HepG2 (cell line): ENCODE results near the gene WDR5B. TPM values are rescaled to one million over a fixed set of nuclear protein-coding genes. Genes with fewer than 3 reads are reported as not detected.

Source experiments
- ATRX ChIP-seq: sonication (generic); formaldehyde crosslinking; IDR thresholded peaks from 2 replicates; pipeline ENCODE4 v1.4.0; 2020; ENCODE audit warnings: missing genetic modification reagents, borderline replicate concordance
- ISL2 ChIP-seq: sonication (generic); formaldehyde crosslinking; IDR thresholded peaks from 2 replicates; pipeline ENCODE4 v1.5.0; 2020; ENCODE audit warnings: missing genetic modification reagents
- KDM3A ChIP-seq: IDR thresholded peaks from 2 replicates; pipeline ENCODE4 v1.6.1; 2018; ENCODE audit warnings: low read depth, missing compliant biosample characterization
- MED1 ChIP-seq: sonication (generic); formaldehyde crosslinking; IDR thresholded peaks from 2 replicates; pipeline ENCODE4 v1.4.0; 2020; ENCODE audit warnings: missing genetic modification reagents
- MTA1 ChIP-seq: sonication (generic); formaldehyde crosslinking; IDR thresholded peaks from 2 replicates; pipeline ENCODE4 v1.4.0; 2020; ENCODE audit warnings: missing genetic modification reagents, mild to moderate bottlenecking, borderline replicate concordance
- PCBP1 ChIP-seq: fragments of 200-400 bp; formaldehyde crosslinking; IDR thresholded peaks from 2 replicates; pipeline ENCODE4 v1.6.1; 2017; ENCODE audit warnings: mild to moderate bottlenecking, low read depth, low read length, borderline replicate concordance
- SNRNP70 ChIP-seq: fragments of 200-400 bp; formaldehyde crosslinking; IDR thresholded peaks from 2 replicates; pipeline ENCODE4 v1.6.1; 2017; ENCODE audit warnings: mild to moderate bottlenecking, low read depth, low read length, moderate library complexity
- STAT5B ChIP-seq: sonication (generic); formaldehyde crosslinking; IDR thresholded peaks from 2 replicates; pipeline ENCODE4 v1.4.0; 2020; ENCODE audit warnings: missing genetic modification reagents
- TRIM24 ChIP-seq: sonication (generic); formaldehyde crosslinking; IDR thresholded peaks from 2 replicates; pipeline ENCODE4 v1.8.0; 2022; ENCODE audit warnings: mild to moderate bottlenecking, missing genetic modification reagents
- XBP1 ChIP-seq: sonication (generic); formaldehyde crosslinking; IDR thresholded peaks from 2 replicates; pipeline ENCODE4 v1.5.0; 2020; ENCODE audit warnings: missing genetic modification reagents
- ZBTB4 ChIP-seq: sonication (generic); formaldehyde crosslinking; IDR thresholded peaks from 2 replicates; pipeline ENCODE4 v1.4.0; 2020; ENCODE audit warnings: missing genetic modification reagents, mild to moderate bottlenecking, borderline replicate concordance
- ZBTB7A ChIP-seq: sonication (generic); formaldehyde crosslinking; IDR thresholded peaks from 2 replicates; pipeline ENCODE4 v1.8.0; 2022; ENCODE audit warnings: mild to moderate bottlenecking, missing genetic modification reagents
- ZBTB8A ChIP-seq: sonication (generic); formaldehyde crosslinking; IDR thresholded peaks from 2 replicates; pipeline ENCODE4 v1.4.0; 2020; ENCODE audit warnings: mild to moderate bottlenecking, low read depth, missing genetic modification reagents, borderline replicate concordance
- ZNF567 ChIP-seq: sonication (generic); formaldehyde crosslinking; IDR thresholded peaks from 2 replicates; pipeline ENCODE4 v1.8.1; 2023; ENCODE audit warnings: mild to moderate bottlenecking, missing genetic modification reagents, borderline replicate concordance
- ZNF674 ChIP-seq: sonication (generic); formaldehyde crosslinking; IDR thresholded peaks from 2 replicates; pipeline ENCODE4 v1.5.0; 2020; ENCODE audit warnings: low read depth, mild to moderate bottlenecking, missing genetic modification reagents
- polyA plus RNA-seq, 8 experiments: library from polyadenylated mRNA; depleted of rRNA in 3 of 8; stranded (reverse) in 7 of 8; unstranded in 1 of 8; fragments of >200 nt; fragmentation: Illumina TruSeq in 4 of 8; extraction: Trizol in 4 of 8; gene quantifications; 2 replicates each; pipeline versions ENCODE4 v1.2.1 to v1.2.3, GENCODE V29; 2011 to 2016; ENCODE audit warnings: low read depth in 4 of 8, missing spikeins in 1 of 8, mixed read lengths in 1 of 8; ENCODE audit not compliant: insufficient read depth in 1 of 8
- total RNA-seq, 5 experiments: library from RNA; depleted of rRNA; stranded (reverse); fragments of >200 nt; fragmentation: Illumina TruSeq; extraction: Trizol; gene quantifications; 2 replicates each; pipeline ENCODE4 v1.2.3, GENCODE V29; 2016; ENCODE audit warnings: low read depth in 1 of 5
- TF ChIP-seq, protein P1 (sequence below): sonication (generic); formaldehyde crosslinking; IDR thresholded peaks from 2 replicates; pipeline ENCODE4 v1.4.0; 2020; ENCODE audit warnings: missing genetic modification reagents
- TF ChIP-seq, protein P2 (sequence below): sonication (generic); formaldehyde crosslinking; IDR thresholded peaks from 2 replicates; pipeline ENCODE4 v1.5.1; 2020; ENCODE audit warnings: missing genetic modification reagents, mild to moderate bottlenecking, borderline replicate concordance
- TF ChIP-seq, protein P3 (sequence below): sonication (generic); formaldehyde crosslinking; IDR thresholded peaks from 2 replicates; pipeline ENCODE4 v1.5.0; 2020; ENCODE audit warnings: missing genetic modification reagents, mild to moderate bottlenecking, borderline replicate concordance
- TF ChIP-seq, protein P4 (sequence below): sonication (generic); formaldehyde crosslinking; IDR thresholded peaks from 2 replicates; pipeline ENCODE4 v1.5.1; 2020; ENCODE audit warnings: missing genetic modification reagents, mild to moderate bottlenecking, borderline replicate concordance

WDR5B gene
- total and polyA plus RNA-seq, 2 of the 13 experiments (the other 11 are each of a cell fraction or from before 2014, with no cell fraction given): 2.5 to 3.6 TPM

DNA sequence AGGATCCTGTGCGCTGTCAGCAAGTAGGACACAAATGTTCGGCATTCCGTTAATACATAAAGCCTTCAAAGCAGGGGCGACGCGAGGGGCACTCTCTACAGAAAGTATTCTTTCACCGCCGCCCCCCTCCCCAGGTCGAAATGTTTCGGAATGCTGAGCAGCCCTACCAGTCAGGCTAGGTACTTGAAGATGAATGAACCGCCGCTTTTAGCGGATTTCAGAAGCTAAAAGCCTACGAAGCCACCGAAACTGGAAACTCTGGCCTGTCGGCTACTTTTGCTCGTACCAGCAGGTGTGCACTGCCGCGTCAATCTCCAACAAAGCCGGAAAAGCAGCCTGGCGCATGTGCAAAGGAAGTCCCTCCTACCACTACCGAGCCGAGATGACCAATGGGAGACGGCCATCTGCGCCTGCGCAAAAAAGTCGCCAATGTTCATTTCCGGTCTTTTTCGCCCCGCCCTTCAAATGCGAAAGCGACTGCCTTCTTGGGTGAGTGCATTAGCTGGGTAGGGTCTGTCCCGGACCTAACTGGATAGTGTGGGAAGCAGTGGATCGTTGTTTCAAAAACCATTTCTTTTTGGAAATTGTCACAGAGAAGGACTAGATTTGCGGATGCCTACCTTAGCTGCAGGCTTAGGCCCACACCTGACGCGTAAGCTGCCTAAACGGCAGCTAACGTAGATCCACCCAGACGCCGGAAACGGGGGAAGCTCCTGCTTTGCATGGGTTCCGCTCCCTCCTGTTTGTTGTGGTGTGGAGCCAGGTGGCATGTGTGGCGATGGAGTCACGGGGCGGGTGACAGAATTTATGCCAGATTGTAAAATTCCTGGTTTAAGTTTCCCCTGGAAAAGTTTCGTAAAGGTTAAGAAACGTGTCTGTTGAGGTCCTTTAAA lies at the start of gene WDR5B (continued):
- TF ChIP-seq ZBTB4: peak; percentile 63; the same call in 1 of the 2 replicates
- no peak for TF ChIP-seq STAT5B
- no peak for TF ChIP-seq ZBTB8A
- no peak for TF ChIP-seq PCBP1
- TF ChIP-seq ZNF567 (CRISPR knock-in tag): no peak
- TF ChIP-seq, protein P1, sequence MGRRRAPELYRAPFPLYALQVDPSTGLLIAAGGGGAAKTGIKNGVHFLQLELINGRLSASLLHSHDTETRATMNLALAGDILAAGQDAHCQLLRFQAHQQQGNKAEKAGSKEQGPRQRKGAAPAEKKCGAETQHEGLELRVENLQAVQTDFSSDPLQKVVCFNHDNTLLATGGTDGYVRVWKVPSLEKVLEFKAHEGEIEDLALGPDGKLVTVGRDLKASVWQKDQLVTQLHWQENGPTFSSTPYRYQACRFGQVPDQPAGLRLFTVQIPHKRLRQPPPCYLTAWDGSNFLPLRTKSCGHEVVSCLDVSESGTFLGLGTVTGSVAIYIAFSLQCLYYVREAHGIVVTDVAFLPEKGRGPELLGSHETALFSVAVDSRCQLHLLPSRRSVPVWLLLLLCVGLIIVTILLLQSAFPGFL (CRISPR knock-in tag): no peak
- TF ChIP-seq, protein P2, sequence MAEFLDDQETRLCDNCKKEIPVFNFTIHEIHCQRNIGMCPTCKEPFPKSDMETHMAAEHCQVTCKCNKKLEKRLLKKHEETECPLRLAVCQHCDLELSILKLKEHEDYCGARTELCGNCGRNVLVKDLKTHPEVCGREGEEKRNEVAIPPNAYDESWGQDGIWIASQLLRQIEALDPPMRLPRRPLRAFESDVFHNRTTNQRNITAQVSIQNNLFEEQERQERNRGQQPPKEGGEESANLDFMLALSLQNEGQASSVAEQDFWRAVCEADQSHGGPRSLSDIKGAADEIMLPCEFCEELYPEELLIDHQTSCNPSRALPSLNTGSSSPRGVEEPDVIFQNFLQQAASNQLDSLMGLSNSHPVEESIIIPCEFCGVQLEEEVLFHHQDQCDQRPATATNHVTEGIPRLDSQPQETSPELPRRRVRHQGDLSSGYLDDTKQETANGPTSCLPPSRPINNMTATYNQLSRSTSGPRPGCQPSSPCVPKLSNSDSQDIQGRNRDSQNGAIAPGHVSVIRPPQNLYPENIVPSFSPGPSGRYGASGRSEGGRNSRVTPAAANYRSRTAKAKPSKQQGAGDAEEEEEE: no peak
- TF ChIP-seq XBP1: peak; percentile 45
- TF ChIP-seq SNRNP70: no peak
- TF ChIP-seq, protein P3, sequence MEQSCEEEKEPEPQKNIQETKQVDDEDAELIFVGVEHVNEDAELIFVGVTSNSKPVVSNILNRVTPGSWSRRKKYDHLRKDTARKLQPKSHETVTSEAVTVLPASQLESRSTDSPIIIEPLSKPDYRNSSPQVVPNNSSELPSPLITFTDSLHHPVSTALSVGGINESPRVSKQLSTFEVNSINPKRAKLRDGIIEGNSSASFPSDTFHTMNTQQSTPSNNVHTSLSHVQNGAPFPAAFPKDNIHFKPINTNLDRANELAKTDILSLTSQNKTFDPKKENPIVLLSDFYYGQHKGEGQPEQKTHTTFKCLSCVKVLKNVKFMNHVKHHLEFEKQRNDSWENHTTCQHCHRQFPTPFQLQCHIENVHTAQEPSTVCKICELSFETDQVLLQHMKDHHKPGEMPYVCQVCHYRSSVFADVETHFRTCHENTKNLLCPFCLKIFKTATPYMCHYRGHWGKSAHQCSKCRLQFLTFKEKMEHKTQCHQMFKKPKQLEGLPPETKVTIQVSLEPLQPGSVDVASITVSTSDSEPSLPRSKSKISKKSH: peak; percentile 49; the same call in 1 of the 2 replicates
- TF ChIP-seq ZNF674 (CRISPR knock-in tag): peak; percentile 32; the same call in 1 of the 2 replicates
- TF ChIP-seq ZBTB7A (CRISPR knock-in tag): no peak
- TF ChIP-seq MED1: peak; percentile 77
- TF ChIP-seq TRIM24 (CRISPR knock-in tag): no peak
- TF ChIP-seq ATRX: no peak
- TF ChIP-seq MTA1: no peak
- TF ChIP-seq, protein P4, sequence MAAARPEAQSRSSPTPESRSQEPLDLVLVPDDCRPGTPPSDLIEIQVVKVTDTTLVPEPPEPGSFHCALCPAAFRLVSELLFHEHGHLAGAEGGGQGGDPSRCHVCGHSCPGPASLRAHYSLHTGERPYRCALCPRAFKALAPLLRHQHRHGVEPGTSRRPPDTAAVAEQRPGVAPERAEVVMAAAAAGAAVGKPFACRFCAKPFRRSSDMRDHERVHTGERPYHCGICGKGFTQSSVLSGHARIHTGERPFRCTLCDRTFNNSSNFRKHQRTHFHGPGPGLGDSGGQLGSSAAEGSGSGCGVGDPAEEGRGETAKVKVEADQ (CRISPR knock-in tag): 0 out of 2 replicates have a peak, but pooled peaks have one; percentile 49
- TF ChIP-seq KDM3A (CRISPR knock-in tag): 0 out of 2 replicates have a peak, but pooled peaks have one; percentile 36
- peak; percentile 78; the same call in 1 of the 2 replicates for TF ChIP-seq ISL2
